Measurements from ENCODE around the gene SPAG16. TPM values are rescaled to one million over a fixed set of nuclear protein-coding genes. Genes with fewer than 3 reads are reported as not detected.

Gene SPAG16
- total and polyA plus RNA-seq, 2 experiments from 2014 or later, result 28.9 to 30.7 TPM

GRCh38 chr2:213923543-213923942 is 639.3 kb downstream of the SPAG16 start:
- Histone ChIP-seq H3K4me1 (ENCODE audit: insufficient read depth) (no peaks in the 10 kb centered on the region), H3K36me3 (ENCODE audit: low read depth) (no peaks in the 10 kb centered on the region), H3K9me2 (ENCODE audit: insufficient read depth) (no peaks in the 10 kb centered on the region), H3K9me3 (ENCODE audit: low read depth) (no peaks in the 10 kb centered on the region), H2AFZ (no peak overlapping the region), H3K27ac (no peak overlapping the region), H4K20me1 (ENCODE audit: insufficient read depth) (no peaks in the 10 kb centered on the region), H3K27me3 (replicated peaks; ENCODE audit: insufficient read depth) (no peaks in the 10 kb centered on the region), H3K4me3 (no peak overlapping the region), H3K9ac (no peak overlapping the region), H3K4me2 (ENCODE audit: unreplicated experiment) (no peak overlapping the region), H3F3A (ENCODE audit: insufficient read depth) (no peaks in the 10 kb centered on the region), H3K79me2 (ENCODE audit: insufficient read depth) (no peaks in the 10 kb centered on the region)
- no peak for TF ChIP-seq EZH2 (IDR thresholded peaks at IDR 0.05; ENCODE audit: insufficient read depth, poor library complexity, severe bottlenecking)
- no peak for TF ChIP-seq EZH2phosphoT487 (IDR thresholded peaks at IDR 0.05; ENCODE audit: insufficient read depth, low read depth)
- DNase-seq, result no peak
- in situ Hi-C loops (cut with MboI), result no loop called here
- WGBS, 2 experiments (ENCODE audit: low coverage in 1 of 2, low lambda C conversion rate in 2 of 2, missing lambda C conversion rate in 2 of 2), result 58 to 59% methylated on average over 3 of the region's 3 CpGs

- H3F3A ChIP-seq (ENCODE audit: insufficient read depth), result no peaks in the 10 kb centered on the region
- no peak overlapping the region for H3K4me2 ChIP-seq (ENCODE audit: unreplicated experiment)
- no peak overlapping the region for H3K27ac ChIP-seq
- peaks cover 6% of the 10 kb centered on the region; the same call in 1 of the 2 replicates for H3K9me2 ChIP-seq (ENCODE audit: insufficient read depth)
- H3K79me2 ChIP-seq (ENCODE audit: insufficient read depth), result no peaks in the 10 kb centered on the region
- peak; percentile 28 for DNase-seq
- H3K4me3 ChIP-seq, result no peak overlapping the region
- H3K9me3 ChIP-seq (ENCODE audit: low read depth), result no peaks in the 10 kb centered on the region
- H3K9ac ChIP-seq, result no peak overlapping the region
- no peak overlapping the region for H2AFZ ChIP-seq
- WGBS, 2 experiments (ENCODE audit: low coverage in 1 of 2, low lambda C conversion rate in 2 of 2, missing lambda C conversion rate in 2 of 2), result 94 to 100% methylated on average over 1 of the region's 1 CpG
- H3K4me1 ChIP-seq (ENCODE audit: insufficient read depth), result peaks cover 8% of the 10 kb centered on the region
- H4K20me1 ChIP-seq (ENCODE audit: insufficient read depth), result no peaks in the 10 kb centered on the region
- TF ChIP-seq EZH2phosphoT487 (IDR thresholded peaks at IDR 0.05; ENCODE audit: insufficient read depth, low read depth) (no peak), EZH2 (IDR thresholded peaks at IDR 0.05; ENCODE audit: insufficient read depth, poor library complexity, severe bottlenecking) (no peak)
- no peaks in the 10 kb centered on the region for H3K36me3 ChIP-seq (ENCODE audit: low read depth)
- in situ Hi-C loops (cut with MboI), result no loop called here
- H3K27me3 ChIP-seq (replicated peaks; ENCODE audit: insufficient read depth), result no peaks in the 10 kb centered on the region
These were observed 650.3 kb downstream of the SPAG16 start for GRCh38 chr2:213934560-213934959.

GRCh38 chr2:213958086-213958485 is 673.8 kb downstream of the SPAG16 start:
- H3K4me2 ChIP-seq (ENCODE audit: unreplicated experiment), result no peak overlapping the region
- H3K27me3 ChIP-seq (replicated peaks; ENCODE audit: insufficient read depth), result no peaks in the 10 kb centered on the region
- H3K79me2 ChIP-seq (ENCODE audit: insufficient read depth), result no peaks in the 10 kb centered on the region
- no peaks in the 10 kb centered on the region for H3K9me2 ChIP-seq (ENCODE audit: insufficient read depth)
- H3K9me3 ChIP-seq (ENCODE audit: low read depth), result no peaks in the 10 kb centered on the region
- no peak overlapping the region for H3K4me3 ChIP-seq
- H3F3A ChIP-seq (ENCODE audit: insufficient read depth), result no peaks in the 10 kb centered on the region
- no peak overlapping the region for H2AFZ ChIP-seq
- H3K4me1 ChIP-seq (ENCODE audit: insufficient read depth), result no peaks in the 10 kb centered on the region
- H3K36me3 ChIP-seq (ENCODE audit: low read depth), result no peaks in the 10 kb centered on the region
- 39 to 67% methylated on average over 2 of the region's 2 CpGs for WGBS, 2 experiments (ENCODE audit: low coverage in 1 of 2, low lambda C conversion rate in 2 of 2, missing lambda C conversion rate in 2 of 2)
- TF ChIP-seq EZH2phosphoT487 (IDR thresholded peaks at IDR 0.05; ENCODE audit: insufficient read depth, low read depth), result no peak
- no peak for DNase-seq
- H3K27ac ChIP-seq, result no peak overlapping the region
- no peaks in the 10 kb centered on the region for H4K20me1 ChIP-seq (ENCODE audit: insufficient read depth)
- in situ Hi-C loops (cut with MboI), result no loop called here
- H3K9ac ChIP-seq, result no peak overlapping the region

- Histone ChIP-seq H4K20me1 (ENCODE audit: insufficient read depth) (no peaks in the 10 kb centered on the region), H3K9ac (no peak overlapping the region), H3K9me3 (ENCODE audit: low read depth) (no peaks in the 10 kb centered on the region), H3K9me2 (ENCODE audit: insufficient read depth) (no peaks in the 10 kb centered on the region), H3K27ac (no peak overlapping the region), H3F3A (ENCODE audit: insufficient read depth) (no peaks in the 10 kb centered on the region), H3K4me3 (no peak overlapping the region), H3K36me3 (ENCODE audit: low read depth) (no peaks in the 10 kb centered on the region), H3K27me3 (replicated peaks; ENCODE audit: insufficient read depth) (no peaks in the 10 kb centered on the region), H3K4me1 (ENCODE audit: insufficient read depth) (no peaks in the 10 kb centered on the region), H3K79me2 (ENCODE audit: insufficient read depth) (no peaks in the 10 kb centered on the region), H3K4me2 (ENCODE audit: unreplicated experiment) (no peak overlapping the region), H2AFZ (no peak overlapping the region)
- 88 to 93% methylated on average over 1 of the region's 1 CpG for WGBS, 2 experiments (ENCODE audit: low coverage in 1 of 2, low lambda C conversion rate in 2 of 2, missing lambda C conversion rate in 2 of 2)
- in situ Hi-C loops (cut with MboI), result no loop called here
- TF ChIP-seq EZH2 (IDR thresholded peaks at IDR 0.05; ENCODE audit: insufficient read depth, poor library complexity, severe bottlenecking) (no peak), EZH2phosphoT487 (IDR thresholded peaks at IDR 0.05; ENCODE audit: insufficient read depth, low read depth) (no peak)
- no peak for DNase-seq
These were observed 675.3 kb downstream of the SPAG16 start for GRCh38 chr2:213959589-213959988.

- in situ Hi-C loops (cut with MboI), result no loop called here
- Histone ChIP-seq H4K20me1 (ENCODE audit: insufficient read depth) (no peaks in the 10 kb centered on the region), H3K36me3 (ENCODE audit: low read depth) (no peaks in the 10 kb centered on the region), H3K9me3 (ENCODE audit: low read depth) (no peaks in the 10 kb centered on the region), H3F3A (ENCODE audit: insufficient read depth) (no peaks in the 10 kb centered on the region), H3K4me3 (no peak overlapping the region), H3K79me2 (ENCODE audit: insufficient read depth) (no peaks in the 10 kb centered on the region), H2AFZ (no peak overlapping the region), H3K4me2 (ENCODE audit: unreplicated experiment) (no peak overlapping the region), H3K27ac (no peak overlapping the region), H3K4me1 (ENCODE audit: insufficient read depth) (no peaks in the 10 kb centered on the region), H3K9ac (no peak overlapping the region), H3K9me2 (ENCODE audit: insufficient read depth) (no peaks in the 10 kb centered on the region), H3K27me3 (replicated peaks; ENCODE audit: insufficient read depth) (no peaks in the 10 kb centered on the region)
- TF ChIP-seq EZH2 (IDR thresholded peaks at IDR 0.05; ENCODE audit: insufficient read depth, poor library complexity, severe bottlenecking) (no peak), EZH2phosphoT487 (IDR thresholded peaks at IDR 0.05; ENCODE audit: insufficient read depth, low read depth) (no peak)
- DNase-seq, result no peak
These were observed 687.3 kb downstream of the SPAG16 start for GRCh38 chr2:213971536-213971935.

All from GM23248 (cell line).